ENCODE results near the gene ZDHHC20.

Gene ZDHHC20

GRCh38 chr13:21360463-21360862 is 98.6 kb downstream of the ZDHHC20 start:
- DNase-seq, result no peak

DNA sequence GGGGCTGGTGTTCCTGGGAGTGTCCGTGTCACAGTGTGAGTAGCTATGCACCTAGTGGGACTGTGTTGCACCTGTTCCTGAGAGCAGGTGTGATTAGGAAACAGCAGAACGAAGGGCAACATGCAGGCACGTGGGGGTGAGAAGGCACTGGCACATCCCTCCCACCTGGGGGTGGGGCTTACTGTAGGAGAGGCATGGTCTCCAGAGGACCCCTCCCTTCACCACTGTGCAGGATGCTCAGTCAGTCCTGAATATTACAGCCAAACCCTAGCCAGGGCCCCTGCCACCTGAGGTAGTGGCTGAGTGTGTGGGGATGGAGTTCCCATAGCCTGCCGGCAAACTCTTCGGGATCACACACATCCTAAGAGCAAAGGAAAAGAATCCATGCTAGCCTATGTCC is 99.2 kb downstream of the ZDHHC20 start:
- DNase-seq, result no peak

DNA sequence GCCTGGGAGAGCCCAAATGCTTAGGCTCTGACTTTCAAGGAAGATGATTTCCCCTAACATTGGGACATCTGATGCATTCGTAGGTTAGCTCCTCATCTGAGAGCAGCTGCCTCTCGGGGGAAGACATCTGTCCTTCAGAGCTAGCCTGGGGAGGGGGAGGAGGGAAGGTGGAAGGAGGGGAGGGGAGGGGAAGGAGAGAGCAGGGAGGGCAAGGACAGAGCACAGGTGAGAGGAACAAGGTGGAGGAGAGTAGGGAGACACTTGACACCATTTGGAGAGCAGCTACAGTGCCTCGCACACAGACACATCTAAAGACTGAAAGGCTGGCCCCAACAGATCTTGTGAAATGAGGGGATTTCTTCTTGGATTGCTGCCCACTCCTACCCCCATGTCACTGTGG is 103.8 kb downstream of the ZDHHC20 start:
- no peak for DNase-seq

GRCh38 chr13:21354721-21355120 is 104.4 kb downstream of the ZDHHC20 start:
- no peak for DNase-seq

DNA sequence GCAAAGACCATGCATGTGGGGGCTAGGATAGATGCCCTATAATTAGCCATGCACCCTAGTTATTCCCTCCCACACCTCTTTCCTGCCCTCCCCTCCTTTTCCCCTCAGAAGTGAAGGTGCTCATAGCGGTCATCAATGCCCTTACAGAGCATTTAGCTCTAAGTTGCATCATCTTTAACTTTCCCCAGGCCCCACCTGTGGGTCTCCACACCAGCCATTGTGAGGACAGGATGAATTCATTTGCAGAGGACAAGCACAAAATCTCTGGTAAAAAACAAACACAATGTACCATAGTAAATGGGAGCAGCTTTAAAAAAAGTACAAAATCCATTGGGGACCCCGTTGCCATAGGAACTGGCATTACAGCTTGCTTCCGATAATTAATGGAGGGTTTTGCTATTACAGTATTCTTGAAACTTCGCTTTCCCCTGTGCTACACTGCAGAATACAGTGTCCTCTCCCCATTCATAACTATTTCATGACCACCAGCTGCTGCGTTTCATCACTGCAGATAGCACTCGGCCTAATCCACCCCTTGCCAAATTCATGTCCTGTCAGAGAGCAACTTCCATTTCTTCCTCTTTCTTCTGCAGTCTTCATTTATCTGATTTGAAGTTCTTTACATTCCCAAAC is 110.5 kb downstream of the ZDHHC20 start:
- no peak for DNase-seq

- no peak for DNase-seq
Observed at GRCh38 chr13:21347753-21348318, 111.3 kb downstream of the ZDHHC20 start.

- DNase-seq, result no peak
Observed at GRCh38 chr13:21344662-21345176, 114.4 kb downstream of the ZDHHC20 start.

GRCh38 chr13:21343659-21344058 is 115.4 kb downstream of the ZDHHC20 start:
- no peak for DNase-seq

DNA sequence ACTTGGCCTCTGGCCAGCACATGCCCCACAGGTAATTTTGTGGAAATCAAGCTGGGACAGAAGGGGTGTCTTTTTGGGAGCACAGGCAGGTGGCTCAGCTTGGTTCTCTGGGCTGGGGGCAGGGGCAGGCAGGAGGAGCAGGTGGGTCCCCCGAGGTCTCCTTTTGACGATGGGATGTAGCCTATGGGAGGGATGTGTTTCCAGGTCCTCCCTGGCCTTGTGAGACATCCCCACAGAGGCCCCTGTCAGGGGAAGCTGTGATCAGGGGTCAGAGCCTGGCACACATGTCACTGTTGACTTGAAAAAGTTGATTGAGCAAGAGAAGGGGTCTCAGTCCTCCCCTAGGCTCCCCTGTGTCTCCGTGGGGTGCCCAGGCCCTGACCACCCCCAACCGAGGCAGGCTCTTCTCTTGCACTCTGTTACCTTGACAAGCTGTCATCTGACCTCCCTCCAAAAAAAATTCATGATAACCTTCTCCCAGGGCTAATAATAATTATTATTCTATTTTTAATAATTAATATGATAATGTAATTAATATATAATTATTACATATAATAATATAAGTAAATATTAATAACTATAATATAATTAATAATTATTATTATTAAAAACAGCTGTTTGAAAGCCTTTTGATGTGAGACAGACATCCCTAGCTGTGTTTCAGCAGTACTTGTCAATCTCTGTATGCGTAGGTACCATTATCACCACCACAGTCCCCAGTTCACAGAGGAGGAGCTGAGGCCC is 116.2 kb downstream of the ZDHHC20 start:
- DNase-seq, result no peak

DNA sequence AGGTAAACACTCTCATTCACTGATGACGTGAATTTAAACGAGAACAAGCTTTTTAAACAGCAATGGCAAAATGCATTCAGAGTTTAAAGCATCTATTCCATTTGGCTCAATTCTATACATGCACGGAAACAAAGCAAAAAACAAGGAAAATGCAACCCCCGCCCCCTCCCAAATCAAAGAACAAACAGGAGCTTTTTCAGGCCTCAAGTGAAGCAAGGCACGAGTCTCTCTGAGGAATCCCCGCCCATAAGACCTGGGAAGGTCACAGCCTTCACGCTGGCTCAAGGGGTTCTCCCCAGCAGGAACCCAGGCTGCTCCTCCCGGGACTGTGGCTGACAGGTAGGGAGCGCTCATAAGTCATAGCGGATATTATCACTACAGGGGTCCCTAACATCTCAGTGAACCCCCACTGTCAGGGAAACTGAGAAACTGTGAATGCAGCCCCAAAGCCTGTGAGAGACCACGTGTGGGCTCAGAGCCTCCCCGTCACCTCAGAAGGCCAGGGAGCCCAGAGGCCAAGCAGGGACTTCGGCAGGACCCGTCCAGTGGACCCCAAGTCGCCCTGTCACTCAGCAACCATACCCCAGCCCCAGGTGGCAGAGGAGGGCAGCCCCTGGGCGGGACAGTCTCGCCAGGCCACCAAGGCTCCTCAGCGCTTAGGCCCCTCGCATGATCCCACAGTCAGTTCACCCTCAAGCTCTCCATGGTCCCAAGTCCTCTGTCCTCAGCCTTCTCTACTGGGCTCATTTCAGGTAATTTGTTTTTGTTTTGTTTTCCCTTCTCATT is 117.3 kb downstream of the ZDHHC20 start:
- no peak for DNase-seq

DNA sequence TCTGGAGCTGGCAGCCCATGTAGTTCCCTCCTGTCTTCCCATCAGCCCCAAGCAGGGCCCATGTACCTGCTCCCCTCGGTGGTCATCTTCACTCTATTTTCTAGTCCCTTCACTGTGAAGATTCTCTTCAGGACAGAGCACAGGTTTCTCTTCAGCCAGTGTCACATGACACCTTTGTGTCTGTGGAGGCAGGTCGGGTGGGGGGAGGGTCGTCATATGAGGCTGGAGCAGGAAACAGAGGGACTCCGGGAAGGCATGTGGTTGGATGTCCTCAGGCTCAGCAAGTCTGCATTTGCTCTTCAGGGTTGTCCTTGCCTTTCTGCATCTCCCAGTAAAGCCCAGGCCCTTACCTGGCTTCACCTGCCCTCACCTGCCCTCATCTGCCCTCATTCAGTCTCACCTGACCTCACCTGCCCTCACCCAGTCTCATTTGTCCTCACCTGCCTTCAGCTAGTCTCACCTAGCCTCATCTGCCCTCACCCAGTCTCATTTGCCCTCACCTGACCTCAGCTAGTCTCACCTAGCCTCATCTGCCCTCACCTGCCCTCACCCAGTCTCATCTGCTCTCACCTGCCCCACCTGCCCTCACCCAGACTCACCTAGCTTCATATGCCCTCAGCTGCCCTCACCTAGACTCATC is 120.3 kb downstream of the ZDHHC20 start:
- no peak for DNase-seq

- no peak for DNase-seq
Observed at GRCh38 chr13:21338156-21338555, 120.9 kb downstream of the ZDHHC20 start.

DNA sequence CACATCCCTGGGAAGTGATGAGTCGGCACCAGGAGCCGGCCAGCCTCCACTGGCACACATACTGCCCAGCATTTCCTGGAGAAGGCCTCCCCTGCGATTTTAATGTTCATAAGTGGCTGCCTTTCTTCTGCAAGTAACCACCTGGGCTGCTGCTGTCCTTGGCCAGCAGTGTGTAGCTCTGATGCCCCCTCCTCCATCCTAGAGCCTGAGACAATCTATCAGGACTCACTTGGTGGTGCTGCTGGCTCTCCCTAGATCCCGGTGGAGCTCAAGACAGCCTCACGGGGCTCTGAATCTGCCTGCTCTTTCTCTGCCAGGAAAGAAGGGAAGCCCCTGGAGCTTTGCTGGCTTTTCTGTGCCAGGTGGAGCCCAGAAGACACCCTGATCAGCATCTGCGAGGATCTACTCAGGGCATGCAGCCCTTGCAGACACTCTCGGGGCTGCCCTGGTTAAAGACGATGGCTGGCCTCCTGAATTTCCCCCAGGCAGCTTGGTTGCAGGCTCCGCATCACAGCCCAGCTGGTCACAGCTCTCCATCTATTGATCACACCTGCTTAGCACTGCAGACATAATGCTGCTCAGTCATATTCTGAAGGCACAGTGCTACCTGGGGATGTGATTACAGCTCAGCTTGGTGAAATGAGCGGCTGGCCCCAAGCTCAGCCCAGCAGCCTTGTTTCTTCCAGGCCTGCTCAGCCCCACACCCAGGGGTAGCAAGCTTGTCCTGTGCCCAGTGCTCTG is 122.3 kb downstream of the ZDHHC20 start:
- DNase-seq, result no peak

- no peak for DNase-seq
Observed at GRCh38 chr13:21333186-21333585, 125.9 kb downstream of the ZDHHC20 start.

- no peak for DNase-seq
Observed at GRCh38 chr13:21330126-21330861, 128.8 kb downstream of the ZDHHC20 start.

- no peak for DNase-seq
Observed at GRCh38 chr13:21328836-21329477, 130.1 kb downstream of the ZDHHC20 start.

DNA sequence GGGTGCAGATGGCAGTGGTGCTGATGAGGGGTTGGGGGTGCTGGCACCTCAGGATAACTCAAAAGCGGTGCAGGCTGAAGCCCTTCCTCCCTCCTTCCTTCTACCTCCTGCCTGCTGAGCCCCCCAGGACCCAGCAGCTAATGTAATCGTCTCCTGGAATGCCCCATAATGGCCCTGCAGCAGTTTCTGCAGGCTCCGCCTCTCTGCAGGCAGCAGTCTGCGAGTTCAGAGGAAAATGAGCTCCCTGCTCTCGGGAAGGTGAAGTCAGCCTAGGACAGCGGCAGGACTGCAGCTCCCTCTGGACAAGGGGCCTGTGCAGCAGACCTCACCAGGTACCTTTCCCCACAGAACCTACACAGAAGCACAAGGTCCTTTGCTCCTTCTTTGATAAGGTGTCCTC is 130.9 kb downstream of the ZDHHC20 start:
- no peak for DNase-seq

- no peak for DNase-seq
Observed at GRCh38 chr13:21326155-21327031, 132.7 kb downstream of the ZDHHC20 start.

DNA sequence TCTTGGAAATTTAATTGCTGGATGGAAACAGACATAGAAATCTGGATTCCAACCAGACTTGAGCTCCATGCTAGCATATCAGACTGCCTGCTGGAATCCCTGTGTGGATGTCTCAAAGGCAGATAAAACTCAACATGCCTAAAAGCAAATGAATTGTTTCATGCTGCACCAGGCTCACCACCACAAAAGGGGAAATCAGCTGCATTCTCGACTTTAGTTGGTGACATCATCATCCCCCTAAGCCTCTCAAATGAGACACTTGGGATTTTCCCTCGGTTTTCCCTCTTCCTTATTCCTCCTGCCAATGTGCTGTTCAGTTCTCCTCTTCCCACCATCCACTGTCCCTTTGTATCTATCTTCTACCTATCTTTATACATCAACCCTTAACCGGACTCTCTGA is 134.3 kb downstream of the ZDHHC20 start:
- DNase-seq, result no peak

DNA sequence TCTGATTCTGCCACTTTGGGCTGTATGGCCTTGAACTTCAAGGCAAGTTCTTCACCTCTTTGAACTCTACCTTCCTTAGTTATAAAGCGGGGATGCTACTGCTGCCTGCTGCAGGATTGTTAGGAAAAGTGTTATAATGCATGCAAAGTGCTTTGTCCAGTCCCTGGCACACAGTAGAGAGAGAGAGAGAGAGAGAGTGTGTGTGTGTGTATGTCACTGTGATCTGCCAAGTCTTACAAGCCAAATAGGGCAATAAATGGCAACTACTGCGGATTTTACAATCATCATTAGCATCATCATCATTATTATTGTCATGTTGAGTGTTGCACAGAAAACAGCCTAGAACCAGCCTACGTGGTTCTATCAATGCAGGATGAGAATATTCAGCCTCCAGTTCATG is 136.1 kb downstream of the ZDHHC20 start:
- DNase-seq, result no peak
